Lung (tissue), 12 donors: ENCODE measurements around the gene ABHD12B. TPM values are rescaled to one million over a fixed set of nuclear protein-coding genes. Genes with fewer than 3 reads are reported as not detected.

Source experiments
- ATAC-seq: fragments of 200-7000 bp; cut with Tn5 transposase; one replicate; pipeline ENCODE4 v1.9.1; 2020; ENCODE audit warnings: moderate number of reproducible peaks; ENCODE audit not compliant: insufficient read depth, low FRiP score
- DNase-seq, 3 donors: peaks; one replicate each; pipeline ENCODE4 v3.0.0-alpha.2; 2013 to 2017
- H3K27ac ChIP-seq, 2 donors: one replicate each; pipeline ENCODE4 v1.5.1; 2013; ENCODE audit warnings: mild to moderate bottlenecking in 2 of 2, moderate library complexity in 2 of 2, control low read depth in 1 of 2, inconsistent platforms in 1 of 2, low read depth in 1 of 2, low read length in 1 of 2
- H3K27me3 ChIP-seq, 3 donors: one replicate each; pipeline ENCODE4 v1.5.1; 2013; ENCODE audit warnings: low read length in 2 of 3; ENCODE audit not compliant: control insufficient read depth in 3 of 3, insufficient read depth in 3 of 3
- H3K36me3 ChIP-seq, 4 donors: one replicate each; pipeline ENCODE4 v1.5.1; 2013; ENCODE audit warnings: low read length in 4 of 4, mild to moderate bottlenecking in 1 of 4, moderate library complexity in 1 of 4; ENCODE audit not compliant: control insufficient read depth in 4 of 4, insufficient read depth in 4 of 4
- H3K4me1 ChIP-seq, 5 donors: one replicate each; pipeline ENCODE4 v1.5.1; 2013; ENCODE audit warnings: low read length in 5 of 5, mild to moderate bottlenecking in 2 of 5, moderate library complexity in 1 of 5; ENCODE audit not compliant: control insufficient read depth in 5 of 5, insufficient read depth in 5 of 5
- H3K4me3 ChIP-seq: one replicate; pipeline ENCODE4 v1.5.1; 2013; ENCODE audit warnings: mild to moderate bottlenecking, control low read depth, moderate library complexity
- H3K9ac ChIP-seq, 2 donors: one replicate each; pipeline ENCODE4 v1.5.1; 2013; ENCODE audit warnings: low read length in 2 of 2, control low read depth in 1 of 2; ENCODE audit not compliant: insufficient read depth in 1 of 2
- H3K9me3 ChIP-seq, 4 donors: one replicate each; pipeline ENCODE4 v1.5.1; 2013; ENCODE audit warnings: low read length in 3 of 4, mild to moderate bottlenecking in 1 of 4, moderate library complexity in 1 of 4; ENCODE audit not compliant: control insufficient read depth in 4 of 4, insufficient read depth in 3 of 4
- CTCF ChIP-seq: IDR thresholded peaks from 2 replicates; pipeline ENCODE4 v1.5.1; 2012; ENCODE audit warnings: mild to moderate bottlenecking; ENCODE audit errors: control extremely low read depth, extremely low read depth
- WGBS, 2 donors: extraction: QIAGEN DNeasy Blood & Tissue Kit; methylation state at CpG; one replicate each; pipeline ENCODE4 v1.1.7; 2013; 5-methylcytosine and 5-hydroxymethylcytosine counted together
- polyA plus RNA-seq, 2 donors: library from polyadenylated mRNA; stranded (reverse); fragments of 200-250 nt; gene quantifications; one replicate each; pipeline ENCODE4 v1.2.1, GENCODE V29; 2013
- total RNA-seq, 2 donors: library from RNA; depleted of rRNA in 1 of 2; stranded (reverse); fragments of >200 nt in 1 of 2; gene quantifications; one replicate each; pipeline ENCODE4 v1.2.1, GENCODE V29; 2014 to 2021
- donor health status: control.
- donor health status: control.
- donor health status: Bipolar disorder and iron deficiency.
- donor health status: healthy.
- donor health status: DM: yes; HTN: yes; CAD: no.

The ABHD12B gene
- total and polyA plus RNA-seq, 4 donors: 0.56 to 1.0 (median 0.95) TPM; not detected in 1

GRCh38 chr14:50860478-50861086, 11.3 kb upstream of the ABHD12B start:
- peaks cover 0 to 3% (median 0%) of the 10 kb centered on the region in 3 donors for H3K27me3 ChIP-seq
- no peaks in the 10 kb centered on the region for H3K9me3 ChIP-seq
- 6% methylated on average over 6 of the region's 6 CpGs for WGBS, 2 donors
- ATAC-seq (peak; percentile 84), DNase-seq (peak; percentile 91 to 92 (median 91))
- H3K4me3 ChIP-seq: no peak overlapping the region
- H3K9ac ChIP-seq: peak overlapping the region in 1 of 2 donors; percentile 84
- TF ChIP-seq CTCF: peak; percentile 77
- H3K36me3 ChIP-seq: no peaks in the 10 kb centered on the region
- no peak overlapping the region for H3K27ac ChIP-seq
- H3K4me1 ChIP-seq: peaks cover 0 to 15% (median 0%) of the 10 kb centered on the region in 5 donors

GRCh38 chr14:50862036-50862570, 9.8 kb upstream of the ABHD12B start:
- H3K4me3 ChIP-seq: no peak overlapping the region
- DNase-seq (no peak), ATAC-seq (no peak)
- no peak overlapping the region for H3K27ac ChIP-seq
- no peak overlapping the region for H3K9ac ChIP-seq
- H3K36me3 ChIP-seq: no peaks in the 10 kb centered on the region
- no peaks in the 10 kb centered on the region for H3K9me3 ChIP-seq
- peaks cover 0 to 16% (median 0%) of the 10 kb centered on the region in 5 donors for H3K4me1 ChIP-seq
- 66 to 67% methylated on average over 4 of the region's 4 CpGs for WGBS, 2 donors
- peaks cover 0 to 3% (median 0%) of the 10 kb centered on the region in 3 donors for H3K27me3 ChIP-seq
- TF ChIP-seq CTCF: no peak

- Histone ChIP-seq H3K36me3 (no peaks in the 10 kb centered on the region), H3K9me3 (no peaks in the 10 kb centered on the region)
Measured at GRCh38 chr14:50864237-50864636, 7.6 kb upstream of the ABHD12B start.

More at GRCh38 chr14:50864237-50864636, 7.6 kb upstream of the ABHD12B start:
- no peak for ATAC-seq
- no peak for DNase-seq
- Histone ChIP-seq H3K4me3 (no peak overlapping the region), H3K27me3 (peaks cover 0 to 3% (median 0%) of the 10 kb centered on the region in 3 donors), H3K9ac (no peak overlapping the region), H3K4me1 (peaks cover 0 to 14% (median 0%) of the 10 kb centered on the region in 5 donors), H3K27ac (no peak overlapping the region)
- no peak for TF ChIP-seq CTCF
